ENCODE data around the gene STMN1. TPM values are rescaled to one million over a fixed set of nuclear protein-coding genes. Genes with fewer than 3 reads are reported as not detected.
"Not testable (repeated sequence)": the region's sequence is repeated elsewhere in the genome, so short reads cannot be mapped to it uniquely, and the experiment has no call there.

STMN1 gene
- polyA plus RNA-seq, 4 donors = 30.9 to 275 (median 142) TPM

DNA sequence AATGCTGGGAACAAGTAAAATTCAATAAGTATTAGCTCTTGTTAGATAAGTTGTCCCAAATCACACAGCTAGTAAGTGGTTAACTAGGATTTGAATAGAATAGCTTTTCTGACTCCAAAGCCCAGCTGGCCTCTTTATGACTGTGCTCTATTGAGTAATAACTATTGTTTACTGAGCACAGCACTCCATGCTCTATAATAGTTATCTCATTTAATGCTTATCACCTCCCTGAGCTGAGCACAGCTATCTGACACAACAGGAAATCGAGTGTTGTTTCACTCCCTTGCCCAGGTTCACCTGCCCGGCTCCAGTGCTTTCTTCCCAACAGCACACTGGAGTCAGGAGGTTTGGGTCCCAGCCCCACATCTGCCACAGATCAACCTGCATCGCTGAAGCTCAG is 38.8 kb upstream of the STMN1 start:
- peaks cover 0 to 2% (median 0%) of the 10 kb centered on the region in 3 donors for H3K4me1 ChIP-seq (ENCODE audit: control insufficient read depth in 3 of 3, insufficient read depth in 2 of 3, low read depth in 1 of 3, low read length in 2 of 3)
- no peaks in the 10 kb centered on the region for H3K36me3 ChIP-seq (ENCODE audit: control insufficient read depth in 3 of 3, insufficient read depth in 2 of 3, low read depth in 1 of 3, low read length in 3 of 3)
- 30 to 55% (median 38%) methylated on average over 3 of the region's 3 CpGs for WGBS, 3 donors
- H3K27me3 ChIP-seq (ENCODE audit: control insufficient read depth in 3 of 3, insufficient read depth in 3 of 3, low read length in 3 of 3) = no peaks in the 10 kb centered on the region
- peak; percentile 63 to 87 for DNase-seq
- H3K9me3 ChIP-seq (ENCODE audit: control insufficient read depth in 2 of 2, insufficient read depth in 1 of 2, low read depth in 1 of 2, low read length in 1 of 2) = peaks cover 0 to 32% of the 10 kb centered on the region in 2 donors
- no peak overlapping the region for H3K4me3 ChIP-seq (ENCODE audit: low read depth in 1 of 3, low read length in 3 of 3)
- H3K27ac ChIP-seq (ENCODE audit: low read depth in 1 of 3, low read length in 2 of 3) = peak overlapping the region in 1 of 3 donors; percentile 12
- FAIRE-seq = no peak

DNA sequence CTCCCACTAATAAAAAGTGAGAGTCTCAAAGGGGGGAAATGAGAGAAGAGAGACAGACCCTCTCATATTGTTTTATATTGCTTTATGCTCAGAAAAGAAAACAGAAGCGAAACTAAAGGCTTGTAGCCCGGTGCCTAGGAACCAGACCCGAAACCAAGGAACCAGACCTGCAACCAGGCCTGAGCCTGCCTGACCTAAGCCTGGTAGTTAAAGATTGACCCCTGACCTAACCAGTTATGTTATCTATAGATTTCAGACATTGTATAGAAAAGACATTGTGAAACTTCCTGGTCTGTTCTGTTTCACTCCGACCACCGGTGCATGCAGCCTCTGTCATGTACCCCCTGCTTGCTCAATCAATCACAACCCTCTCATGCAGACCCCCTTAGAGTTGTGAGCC is 37.3 kb upstream of the STMN1 start:
- not testable (repeated sequence) for FAIRE-seq; H3K27me3 ChIP-seq (ENCODE audit: control insufficient read depth in 3 of 3, insufficient read depth in 3 of 3, low read length in 3 of 3); H3K27ac ChIP-seq (ENCODE audit: low read depth in 1 of 3, low read length in 2 of 3); H3K4me3 ChIP-seq (ENCODE audit: low read depth in 1 of 3, low read length in 3 of 3); DNase-seq; H3K4me1 ChIP-seq (ENCODE audit: control insufficient read depth in 3 of 3, insufficient read depth in 2 of 3, low read depth in 1 of 3, low read length in 2 of 3); H3K36me3 ChIP-seq (ENCODE audit: control insufficient read depth in 3 of 3, insufficient read depth in 2 of 3, low read depth in 1 of 3, low read length in 3 of 3)
- peaks cover 0 to 28% of the 10 kb centered on the region in 2 donors for H3K9me3 ChIP-seq (ENCODE audit: control insufficient read depth in 2 of 2, insufficient read depth in 1 of 2, low read depth in 1 of 2, low read length in 1 of 2)
- WGBS, 3 donors = 64 to 89% (median 77%) methylated on average over 5 of the region's 5 CpGs

DNA sequence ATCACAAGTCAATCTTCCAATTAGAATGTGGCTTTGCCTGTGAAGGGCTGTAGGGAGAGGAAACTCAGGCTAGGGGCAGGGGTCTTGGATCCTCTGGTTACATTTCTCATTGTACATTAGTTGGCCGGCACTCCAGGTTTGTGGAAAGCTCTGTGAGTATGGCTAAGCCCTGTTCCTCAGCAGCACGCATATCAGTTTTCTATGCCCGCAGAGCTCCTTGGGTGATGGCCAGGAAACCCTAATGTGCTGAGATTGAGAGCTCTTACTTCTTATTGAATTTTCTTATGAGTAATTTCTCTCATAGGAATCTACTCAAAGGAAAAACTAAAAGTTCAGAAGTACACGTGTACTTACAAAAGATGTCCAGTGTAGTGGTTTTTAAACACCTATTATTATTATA is 30.7 kb upstream of the STMN1 start:
- H3K36me3 ChIP-seq (ENCODE audit: control insufficient read depth in 3 of 3, insufficient read depth in 2 of 3, low read depth in 1 of 3, low read length in 3 of 3) = no peaks in the 10 kb centered on the region
- no peak overlapping the region for H3K27ac ChIP-seq (ENCODE audit: low read depth in 1 of 3, low read length in 2 of 3)
- no peaks in the 10 kb centered on the region for H3K27me3 ChIP-seq (ENCODE audit: control insufficient read depth in 3 of 3, insufficient read depth in 3 of 3, low read length in 3 of 3)
- no peak overlapping the region for H3K4me3 ChIP-seq (ENCODE audit: low read depth in 1 of 3, low read length in 3 of 3)
- H3K9me3 ChIP-seq (ENCODE audit: control insufficient read depth in 2 of 2, insufficient read depth in 1 of 2, low read depth in 1 of 2, low read length in 1 of 2) = no peaks in the 10 kb centered on the region
- no peak for FAIRE-seq
- no peak for DNase-seq
- WGBS, 3 donors = 84 to 87% (median 86%) methylated on average over 4 of the region's 4 CpGs
- H3K4me1 ChIP-seq (ENCODE audit: control insufficient read depth in 3 of 3, insufficient read depth in 2 of 3, low read depth in 1 of 3, low read length in 2 of 3) = peaks cover 0 to 3% (median 0%) of the 10 kb centered on the region in 3 donors

DNA sequence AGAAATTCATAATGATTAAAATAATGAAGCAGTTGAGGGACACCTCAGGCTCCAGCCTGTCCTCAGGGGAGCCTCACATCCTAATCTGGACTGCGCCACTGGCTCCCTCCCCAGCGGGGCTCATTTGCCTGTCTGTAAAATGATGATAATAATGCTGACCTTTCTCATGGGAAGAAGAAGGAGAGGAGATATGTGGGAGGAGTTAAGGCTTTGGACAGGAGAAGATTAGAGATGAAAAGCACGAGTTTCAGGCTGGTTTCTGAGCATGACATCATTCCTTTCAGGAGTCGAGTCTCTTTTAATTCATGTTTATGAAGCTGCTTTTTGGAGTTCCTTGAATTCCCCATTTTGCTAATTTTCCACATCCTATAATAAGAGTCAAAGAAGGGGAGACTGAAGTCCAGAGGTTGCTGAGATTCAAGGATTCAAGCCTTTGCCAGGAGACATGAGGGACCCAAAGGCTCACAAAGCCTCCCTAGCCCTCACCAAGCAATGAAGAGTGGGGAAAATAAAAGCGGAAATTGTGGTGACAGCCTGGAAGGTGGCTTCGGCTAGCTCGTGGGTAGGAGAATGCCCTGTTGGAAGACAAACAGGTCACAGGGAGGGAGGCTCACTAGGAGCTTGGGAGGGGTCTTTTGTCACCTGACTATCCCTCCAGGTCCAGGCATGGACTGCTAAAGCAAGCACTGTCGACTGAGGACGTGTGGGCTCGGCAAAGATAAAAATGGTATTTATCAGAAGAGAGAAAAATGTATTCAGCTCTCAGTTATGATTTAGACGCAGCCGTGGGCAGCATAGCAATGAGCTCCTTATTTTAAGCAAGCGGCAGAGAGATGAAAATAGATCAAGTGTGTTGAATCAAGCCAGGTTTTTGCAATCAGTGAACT is 27.5 kb upstream of the STMN1 start:
- H3K36me3 ChIP-seq (ENCODE audit: control insufficient read depth in 3 of 3, insufficient read depth in 2 of 3, low read depth in 1 of 3, low read length in 3 of 3) = no peaks in the 10 kb centered on the region
- no peaks in the 10 kb centered on the region for H3K9me3 ChIP-seq (ENCODE audit: control insufficient read depth in 2 of 2, insufficient read depth in 1 of 2, low read depth in 1 of 2, low read length in 1 of 2)
- peak overlapping the region in 1 of 3 donors; percentile 28 for H3K27ac ChIP-seq (ENCODE audit: low read depth in 1 of 3, low read length in 2 of 3)
- FAIRE-seq (no peak), DNase-seq (no peak)
- no peak overlapping the region for H3K4me3 ChIP-seq (ENCODE audit: low read depth in 1 of 3, low read length in 3 of 3)
- peaks cover 0 to 3% (median 0%) of the 10 kb centered on the region in 3 donors for H3K4me1 ChIP-seq (ENCODE audit: control insufficient read depth in 3 of 3, insufficient read depth in 2 of 3, low read depth in 1 of 3, low read length in 2 of 3)
- H3K27me3 ChIP-seq (ENCODE audit: control insufficient read depth in 3 of 3, insufficient read depth in 3 of 3, low read length in 3 of 3) = no peaks in the 10 kb centered on the region
- WGBS, 3 donors = 68 to 72% (median 69%) methylated on average over 13 of the region's 13 CpGs

- H3K27ac ChIP-seq (ENCODE audit: low read depth in 1 of 3, low read length in 2 of 3); H3K4me1 ChIP-seq (ENCODE audit: control insufficient read depth in 3 of 3, insufficient read depth in 2 of 3, low read depth in 1 of 3, low read length in 2 of 3); H3K4me3 ChIP-seq (ENCODE audit: low read depth in 1 of 3, low read length in 3 of 3); H3K36me3 ChIP-seq (ENCODE audit: control insufficient read depth in 3 of 3, insufficient read depth in 2 of 3, low read depth in 1 of 3, low read length in 3 of 3); DNase-seq; H3K27me3 ChIP-seq (ENCODE audit: control insufficient read depth in 3 of 3, insufficient read depth in 3 of 3, low read length in 3 of 3); H3K9me3 ChIP-seq (ENCODE audit: control insufficient read depth in 2 of 2, insufficient read depth in 1 of 2, low read depth in 1 of 2, low read length in 1 of 2); FAIRE-seq: not testable (repeated sequence)
- 70 to 75% (median 75%) methylated on average over 12 of the region's 12 CpGs for WGBS, 3 donors
Observed at GRCh38 chr1:25932811-25933400, 26.7 kb upstream of the STMN1 start.

DNA sequence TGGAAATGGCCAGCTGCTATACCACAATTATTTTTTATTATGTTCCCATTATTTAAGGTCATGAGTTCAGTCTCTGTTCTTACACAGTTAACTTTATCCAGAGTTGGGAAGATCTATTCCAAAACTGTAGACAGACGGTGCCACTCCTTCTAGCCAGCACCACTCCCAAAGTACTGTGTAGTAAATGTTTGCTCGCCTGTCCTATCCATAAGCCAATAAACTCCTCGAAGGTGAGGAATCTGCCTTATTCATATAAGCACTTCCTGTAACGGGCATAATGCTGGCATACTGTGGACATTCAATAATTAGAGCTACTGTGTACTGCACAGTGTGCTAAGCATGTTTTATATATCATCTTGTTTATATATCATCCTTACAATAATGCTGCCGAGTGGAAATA is 26.1 kb upstream of the STMN1 start:
- H3K4me3 ChIP-seq (ENCODE audit: low read depth in 1 of 3, low read length in 3 of 3) = no peak overlapping the region
- H3K9me3 ChIP-seq (ENCODE audit: control insufficient read depth in 2 of 2, insufficient read depth in 1 of 2, low read depth in 1 of 2, low read length in 1 of 2) = no peaks in the 10 kb centered on the region
- no peaks in the 10 kb centered on the region for H3K36me3 ChIP-seq (ENCODE audit: control insufficient read depth in 3 of 3, insufficient read depth in 2 of 3, low read depth in 1 of 3, low read length in 3 of 3)
- H3K27me3 ChIP-seq (ENCODE audit: control insufficient read depth in 3 of 3, insufficient read depth in 3 of 3, low read length in 3 of 3) = no peaks in the 10 kb centered on the region
- FAIRE-seq (no peak), DNase-seq (peak in 1 of 2 donors; percentile 10)
- 29 to 56% (median 51%) methylated on average over 5 of the region's 5 CpGs for WGBS, 3 donors
- H3K27ac ChIP-seq (ENCODE audit: low read depth in 1 of 3, low read length in 2 of 3) = no peak overlapping the region
- peaks cover 0 to 3% (median 0%) of the 10 kb centered on the region in 3 donors for H3K4me1 ChIP-seq (ENCODE audit: control insufficient read depth in 3 of 3, insufficient read depth in 2 of 3, low read depth in 1 of 3, low read length in 2 of 3)

DNA sequence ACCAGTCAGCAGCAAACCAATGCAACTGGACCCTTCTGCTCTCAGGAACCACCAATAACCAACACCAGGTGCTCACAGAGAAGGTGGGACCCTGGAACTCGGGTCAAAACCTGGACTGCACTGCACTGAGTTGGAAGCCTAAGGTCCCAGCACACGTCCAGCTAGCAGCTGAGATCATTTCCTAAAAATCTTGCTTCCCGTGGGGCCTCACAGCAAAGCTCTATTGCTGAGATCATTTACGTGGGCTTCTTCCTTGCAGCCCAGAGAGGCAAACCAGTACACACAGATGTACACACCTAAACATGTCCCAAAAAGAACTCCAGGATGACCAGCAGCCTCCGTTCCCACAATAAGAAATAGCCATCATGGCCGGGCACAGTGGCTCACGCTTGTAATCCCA is 22.8 kb upstream of the STMN1 start:
- DNase-seq (no peak), FAIRE-seq (no peak)
- Histone ChIP-seq H3K4me3 (ENCODE audit: low read depth in 1 of 3, low read length in 3 of 3) (no peak overlapping the region), H3K9me3 (ENCODE audit: control insufficient read depth in 2 of 2, insufficient read depth in 1 of 2, low read depth in 1 of 2, low read length in 1 of 2) (no peaks in the 10 kb centered on the region), H3K27me3 (ENCODE audit: control insufficient read depth in 3 of 3, insufficient read depth in 3 of 3, low read length in 3 of 3) (no peaks in the 10 kb centered on the region), H3K4me1 (ENCODE audit: control insufficient read depth in 3 of 3, insufficient read depth in 2 of 3, low read depth in 1 of 3, low read length in 2 of 3) (peaks cover 0 to 3% (median 0%) of the 10 kb centered on the region in 3 donors), H3K36me3 (ENCODE audit: control insufficient read depth in 3 of 3, insufficient read depth in 2 of 3, low read depth in 1 of 3, low read length in 3 of 3) (no peaks in the 10 kb centered on the region), H3K27ac (ENCODE audit: low read depth in 1 of 3, low read length in 2 of 3) (no peak overlapping the region)
- WGBS, 3 donors = 79 to 83% (median 81%) methylated on average over 7 of the region's 7 CpGs

DNA sequence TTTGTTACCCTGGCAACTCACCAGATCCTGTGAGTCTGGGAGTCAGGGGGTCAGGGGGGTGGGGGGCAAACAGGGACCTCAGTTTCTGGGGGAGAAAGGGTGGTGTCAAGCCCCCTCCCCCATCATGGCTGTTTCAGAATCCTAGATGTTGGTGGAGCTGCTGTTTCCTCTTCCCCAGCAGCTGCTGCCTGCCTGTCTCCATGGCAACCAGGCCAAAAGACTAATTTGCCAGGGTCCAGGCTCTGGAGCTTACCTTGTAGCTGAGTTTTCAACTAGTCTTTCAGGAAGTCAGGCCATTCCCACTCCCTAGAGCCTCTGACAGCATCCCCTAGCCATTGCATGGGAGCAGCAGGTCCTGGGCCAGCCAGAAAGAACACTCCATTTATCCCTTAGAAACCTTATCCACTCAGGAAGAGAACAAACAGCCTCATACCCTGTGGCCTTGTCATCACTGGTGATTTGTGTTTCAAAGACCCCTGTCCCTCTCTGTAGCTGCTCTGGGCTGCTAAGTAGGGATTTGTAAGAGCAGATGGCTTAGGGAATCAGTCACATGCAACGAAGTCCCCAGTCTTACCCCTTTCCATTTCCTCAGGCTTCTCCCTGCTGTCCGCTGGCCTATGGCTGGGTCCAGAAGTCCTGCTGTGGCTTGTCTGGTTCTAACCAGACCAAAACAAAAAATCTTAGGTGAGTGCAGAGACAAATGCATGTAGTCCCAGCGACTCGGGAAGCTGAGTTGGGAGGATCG is 21.5 kb upstream of the STMN1 start:
- H3K27me3 ChIP-seq (ENCODE audit: control insufficient read depth in 3 of 3, insufficient read depth in 3 of 3, low read length in 3 of 3) = no peaks in the 10 kb centered on the region
- peaks cover 0 to 9% (median 0%) of the 10 kb centered on the region in 3 donors for H3K4me1 ChIP-seq (ENCODE audit: control insufficient read depth in 3 of 3, insufficient read depth in 2 of 3, low read depth in 1 of 3, low read length in 2 of 3)
- DNase-seq (no peak), FAIRE-seq (no peak)
- 91 to 96% (median 94%) methylated on average over 5 of the region's 5 CpGs for WGBS, 3 donors
- no peaks in the 10 kb centered on the region for H3K9me3 ChIP-seq (ENCODE audit: control insufficient read depth in 2 of 2, insufficient read depth in 1 of 2, low read depth in 1 of 2, low read length in 1 of 2)
- H3K4me3 ChIP-seq (ENCODE audit: low read depth in 1 of 3, low read length in 3 of 3) = no peak overlapping the region
- no peaks in the 10 kb centered on the region for H3K36me3 ChIP-seq (ENCODE audit: control insufficient read depth in 3 of 3, insufficient read depth in 2 of 3, low read depth in 1 of 3, low read length in 3 of 3)
- peak overlapping the region in 1 of 3 donors; percentile 5 for H3K27ac ChIP-seq (ENCODE audit: low read depth in 1 of 3, low read length in 2 of 3)

All from small intestine (tissue), 7 donors.